C1 segment of cervical spinal cord (tissue), 14 donors: ENCODE results near the gene ASMT.
"Not testable (repeated sequence)": the region's sequence is repeated elsewhere in the genome, so short reads cannot be mapped to it uniquely, and the experiment has no call there.

ENCODE experiments used
- DNase-seq, 14 donors: peaks; one replicate each; lab custom pipeline; 2025; lab: John Stamatoyannopoulos, UW

Gene ASMT

GRCh38 chrX:1649621-1650020 is 34.8 kb downstream of the ASMT start:
- no peak for DNase-seq

GRCh38 chrX:1652011-1652811 is 37.4 kb downstream of the ASMT start:
- DNase-seq = not testable (repeated sequence)

GRCh38 chrX:1656379-1656778 is 41.5 kb downstream of the ASMT start:
- no peak for DNase-seq

DNA sequence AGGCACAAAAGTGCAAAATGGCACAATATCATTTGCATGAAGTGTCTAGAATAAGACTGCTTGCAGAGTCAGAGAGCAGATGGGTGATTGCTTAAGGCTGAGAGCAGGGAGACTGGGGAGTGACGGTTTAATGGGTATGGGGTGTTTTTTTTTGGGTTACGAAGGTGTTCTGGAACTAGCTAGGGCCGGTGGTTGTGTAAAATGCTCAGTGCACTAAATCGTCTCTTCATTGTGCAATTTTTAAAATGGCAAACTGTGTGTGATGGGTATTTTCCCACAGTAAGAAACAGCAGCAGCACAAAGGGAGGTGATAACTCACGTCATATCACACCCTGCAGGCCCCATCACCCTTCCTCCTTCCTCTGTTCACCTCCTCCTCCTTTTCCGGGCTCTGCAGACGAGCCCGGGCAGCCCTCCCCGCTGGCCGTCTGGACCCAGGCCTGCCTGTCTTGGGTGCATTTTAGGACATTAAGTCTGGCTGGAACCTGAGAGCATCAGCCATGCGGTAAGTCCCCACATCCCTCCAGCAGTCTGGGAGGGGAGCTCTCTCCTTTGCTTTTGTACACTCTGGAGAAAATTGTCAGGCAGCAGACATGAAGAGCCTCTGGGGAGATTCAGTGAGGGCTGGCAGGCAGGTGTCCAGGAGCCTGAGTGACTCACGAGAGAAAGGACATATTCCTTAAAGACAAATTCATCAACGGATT is 42.7 kb downstream of the ASMT start:
- peak in 1 of 14 donors; percentile 14 for DNase-seq

DNA sequence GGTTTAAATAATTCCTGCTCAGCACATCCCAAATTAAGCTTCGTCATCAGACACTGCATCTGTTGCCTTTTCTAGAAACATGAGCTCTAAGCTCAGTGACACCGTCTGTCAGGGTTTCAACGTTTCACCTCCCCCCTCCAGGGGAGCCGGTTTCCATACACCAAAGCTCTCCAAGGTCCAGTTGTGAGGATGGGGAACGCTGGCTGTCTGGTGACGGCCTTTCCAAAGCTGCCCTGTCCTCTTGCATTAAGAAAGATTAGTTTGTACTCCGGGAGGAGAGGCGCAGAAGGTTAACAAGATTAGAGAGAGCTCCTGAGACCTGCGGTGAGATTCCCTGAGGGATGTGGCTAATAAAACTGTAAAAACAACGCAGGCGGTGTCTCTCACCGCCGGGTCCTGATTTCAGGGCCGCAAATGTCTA is 43.2 kb downstream of the ASMT start:
- DNase-seq = no peak

DNA sequence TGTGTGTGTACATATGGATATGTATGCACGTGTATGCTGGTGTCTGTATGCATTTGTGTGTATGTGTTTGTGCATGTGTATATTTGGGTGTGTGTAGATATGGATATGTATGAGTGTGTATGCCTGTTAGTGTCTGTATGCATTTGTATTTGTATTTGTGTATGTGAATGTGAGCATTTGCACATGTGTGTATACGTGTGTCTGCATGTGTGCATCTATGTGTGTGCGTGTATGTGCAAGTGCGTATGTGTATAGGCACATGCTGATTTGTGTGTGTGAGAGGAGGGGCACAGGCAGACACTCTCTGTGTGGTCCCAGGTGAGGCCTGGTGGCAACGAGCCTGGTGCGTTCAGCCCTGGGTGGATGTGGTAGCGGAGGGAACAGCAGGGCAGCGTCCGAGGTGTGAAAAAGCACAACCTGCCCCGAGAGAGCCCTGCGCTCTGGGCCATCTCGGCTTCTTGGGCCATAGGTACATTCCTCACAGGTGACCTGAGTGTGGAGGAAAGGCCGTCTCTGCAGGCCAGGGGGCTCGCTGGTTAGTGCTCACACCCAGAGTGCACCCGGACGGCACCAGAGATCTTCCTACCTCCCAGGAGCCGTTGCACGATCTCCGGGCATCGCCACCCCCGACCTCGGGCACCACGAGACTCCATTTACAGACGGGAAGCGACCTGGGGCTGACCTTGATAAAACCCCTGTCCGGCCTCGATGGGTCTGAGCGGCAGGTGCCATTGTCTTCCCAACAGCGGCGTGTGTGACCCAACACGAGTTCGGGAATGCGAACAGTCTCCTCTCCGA is 45.0 kb downstream of the ASMT start:
- no peak for DNase-seq

DNA sequence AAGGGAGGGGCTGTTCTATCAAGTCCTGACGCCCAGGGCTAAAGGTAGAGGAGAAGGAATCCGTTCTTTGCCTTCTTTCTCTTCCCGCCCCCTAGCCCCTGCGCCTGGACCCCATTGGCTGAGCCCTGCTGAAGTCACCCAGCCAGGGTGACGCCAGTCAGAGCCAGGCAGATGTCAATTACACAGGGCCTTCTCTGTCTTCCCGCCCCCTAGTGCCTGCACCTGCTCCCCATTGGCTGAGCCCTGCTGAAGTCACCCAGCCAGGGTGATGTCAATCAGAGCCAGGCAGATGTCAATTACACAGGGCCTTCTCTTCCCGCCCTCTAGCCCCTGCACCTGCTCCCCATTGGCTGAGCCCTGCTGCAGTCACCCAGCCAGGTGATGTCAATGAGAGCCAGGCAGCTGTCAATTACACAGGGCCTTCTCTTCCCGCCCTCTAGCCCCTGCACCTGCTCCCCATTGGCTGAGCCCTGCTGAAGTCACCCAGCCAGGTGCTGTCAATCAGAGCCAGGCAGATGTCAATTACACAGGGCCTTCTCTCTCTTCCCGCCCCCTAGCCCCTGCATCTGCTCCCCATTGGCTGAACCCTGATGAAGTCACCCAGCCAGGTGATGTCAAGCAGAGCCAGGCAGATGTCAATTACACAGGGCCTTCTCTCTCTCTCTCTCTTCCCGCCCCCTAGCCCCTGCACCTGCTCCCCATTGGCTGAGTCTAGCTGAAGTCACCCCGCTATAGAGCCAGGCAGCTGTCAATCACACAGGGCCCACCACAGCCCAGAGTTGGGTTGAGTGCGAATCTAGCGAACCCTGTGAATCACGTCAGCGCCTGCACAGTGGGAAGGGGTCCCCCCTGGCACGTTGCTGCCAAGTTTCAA is 46.4 kb downstream of the ASMT start:
- DNase-seq = peak in 5 of 14 donors; percentile 1 to 30 (median 21)

DNA sequence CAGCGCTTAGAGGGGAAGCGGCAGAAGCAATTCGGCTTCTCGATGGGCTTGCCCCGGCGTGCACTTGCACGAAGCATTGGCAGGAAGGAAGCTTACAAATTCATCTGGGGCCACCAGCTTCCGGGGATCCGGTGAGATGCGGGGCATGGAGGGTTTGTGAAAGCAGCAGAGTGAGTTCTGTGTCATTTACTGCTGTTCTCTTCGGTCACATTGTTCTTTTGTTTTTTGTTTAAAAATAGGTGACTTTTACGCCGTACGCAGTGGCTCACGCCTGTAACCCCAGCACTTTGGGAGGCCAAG is 47.0 kb downstream of the ASMT start:
- no peak for DNase-seq

DNA sequence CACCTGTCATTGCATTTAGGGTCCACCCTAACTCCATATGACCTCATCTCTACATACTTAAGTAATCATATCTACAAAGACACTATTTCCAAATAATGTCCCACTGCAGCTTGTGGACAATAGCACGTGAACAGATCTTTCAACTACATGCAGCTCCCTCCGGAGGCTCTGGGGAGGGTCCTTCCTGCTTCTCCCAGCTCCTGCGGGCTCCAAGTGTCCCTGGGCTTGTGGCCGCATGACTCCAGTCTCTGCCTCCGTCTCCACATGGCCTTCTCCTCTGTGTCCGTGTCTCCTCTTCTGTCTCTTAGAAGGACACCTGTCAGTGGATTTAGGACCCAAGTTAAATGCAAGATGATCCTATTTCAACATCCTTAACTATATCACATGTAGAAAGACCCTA is 52.7 kb downstream of the ASMT start:
- DNase-seq = no peak

DNA sequence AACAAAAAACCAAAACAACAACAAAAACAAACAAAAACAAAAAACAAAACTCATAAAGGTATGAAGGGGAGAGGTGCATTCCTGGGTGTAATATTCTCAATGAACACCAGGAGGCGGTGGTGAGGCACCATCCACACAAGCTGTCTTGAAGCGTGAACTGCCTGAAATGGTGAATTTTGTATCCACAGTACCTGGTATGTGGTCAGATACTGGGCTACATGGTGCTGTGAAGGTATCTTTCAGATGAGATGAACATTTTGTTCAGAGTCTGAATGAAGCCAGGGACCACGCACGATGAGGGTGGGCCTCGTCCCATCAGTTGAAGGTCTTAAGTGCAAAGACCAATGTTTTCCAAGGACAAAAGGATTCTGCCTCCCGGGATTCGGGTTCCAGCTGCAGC is 58.5 kb downstream of the ASMT start:
- DNase-seq = no peak

- no peak for DNase-seq
Observed at GRCh38 chrX:1676866-1677265, 62.0 kb downstream of the ASMT start.

DNA sequence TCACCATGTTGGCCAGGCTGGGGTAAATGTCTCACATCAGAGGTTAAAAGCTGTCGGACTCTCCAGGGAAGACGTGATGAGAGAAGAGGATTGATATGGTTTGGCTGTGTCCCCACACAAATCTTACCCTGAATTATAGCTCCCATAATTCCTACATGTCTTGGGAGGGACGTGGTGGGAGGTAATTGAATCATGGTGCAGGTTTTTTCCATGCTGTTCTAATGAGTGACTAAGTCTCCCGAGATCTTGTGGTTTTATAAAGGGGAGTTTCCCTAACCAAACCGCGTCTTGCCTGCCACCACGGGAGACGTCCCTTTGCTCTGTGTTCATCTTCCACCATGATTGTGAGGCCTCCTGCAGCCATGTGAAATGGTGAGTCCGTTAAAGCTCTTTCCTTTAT is 64.4 kb downstream of the ASMT start:
- DNase-seq = no peak

GRCh38 chrX:1681439-1681838 is 66.6 kb downstream of the ASMT start:
- no peak for DNase-seq

DNA sequence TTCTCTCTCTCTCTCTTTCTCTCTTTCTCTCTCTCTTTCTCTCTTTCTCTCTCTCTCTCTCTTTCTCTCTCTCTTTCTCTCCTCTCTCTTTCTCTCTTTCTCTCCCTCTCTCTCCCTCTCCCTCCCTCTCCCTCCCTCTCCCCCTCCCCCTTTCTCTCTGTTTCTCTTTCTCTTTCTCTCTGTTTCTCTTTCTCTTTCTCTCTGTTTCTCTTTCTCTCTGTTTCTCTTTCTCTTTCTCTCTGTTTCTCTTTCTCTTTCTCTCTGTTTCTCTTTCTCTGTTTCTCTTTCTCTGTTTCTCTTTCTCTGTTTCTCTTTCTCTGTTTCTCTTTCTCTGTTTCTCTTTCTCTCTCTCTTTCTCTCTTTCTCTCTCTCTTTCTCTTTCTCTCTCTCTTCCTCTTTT is 67.0 kb downstream of the ASMT start:
- DNase-seq = not testable (repeated sequence)

- not testable (repeated sequence) for DNase-seq
Observed at GRCh38 chrX:1682501-1682900, 67.6 kb downstream of the ASMT start.

- not testable (repeated sequence) for DNase-seq
Observed at GRCh38 chrX:1684883-1685282, 70.0 kb downstream of the ASMT start.

- DNase-seq = not testable (repeated sequence)
Observed at GRCh38 chrX:1685444-1685880, 70.6 kb downstream of the ASMT start.

GRCh38 chrX:1686642-1687041 is 71.8 kb downstream of the ASMT start:
- no peak for DNase-seq
